NCI-H345 (cell line): ENCODE results near the gene KIAA1191.
"Not testable (repeated sequence)": the region's sequence is repeated elsewhere in the genome, so short reads cannot be mapped to it uniquely, and the experiment has no call there.

ENCODE experiments used
- DNase-seq: peaks from one replicate; lab custom pipeline; 2025; lab: John Stamatoyannopoulos, UW

The KIAA1191 gene

GRCh38 chr5:176361437-176362232, at the start of gene KIAA1191:
Gene KIAA1191 (minus strand): TSS chr5:176361764. CDS start chr5:176359508, 2,256 bp downstream.
- DNase-seq, result peak; percentile 94

- no peak for DNase-seq
These were observed 49.1 kb upstream of the KIAA1191 start for GRCh38 chr5:176410486-176411180.

GRCh38 chr5:176409765-176410164, 48.2 kb upstream of the KIAA1191 start:
- DNase-seq, result no peak

- DNase-seq, result no peak
These were observed 47.0 kb upstream of the KIAA1191 start for GRCh38 chr5:176408590-176408989.

- not testable (repeated sequence) for DNase-seq
These were observed 46.6 kb upstream of the KIAA1191 start for GRCh38 chr5:176408252-176408573.

GRCh38 chr5:176407456-176408251, 46.1 kb upstream of the KIAA1191 start:
- no peak for DNase-seq

- no peak for DNase-seq
These were observed 45.0 kb upstream of the KIAA1191 start for GRCh38 chr5:176406436-176407052.

GRCh38 chr5:176405656-176406435, 44.3 kb upstream of the KIAA1191 start:
- DNase-seq, result no peak

GRCh38 chr5:176401281-176402205, 40.0 kb upstream of the KIAA1191 start:
- DNase-seq, result no peak

- no peak for DNase-seq
These were observed 39.0 kb upstream of the KIAA1191 start for GRCh38 chr5:176400382-176401156.

- no peak for DNase-seq
These were observed 36.3 kb upstream of the KIAA1191 start for GRCh38 chr5:176397736-176398420.

- DNase-seq, result no peak
These were observed 34.8 kb upstream of the KIAA1191 start for GRCh38 chr5:176396330-176396729.

GRCh38 chr5:176394881-176395675, 33.5 kb upstream of the KIAA1191 start:
- DNase-seq, result no peak

GRCh38 chr5:176394096-176394495, 32.5 kb upstream of the KIAA1191 start:
- DNase-seq, result no peak

- no peak for DNase-seq
These were observed 31.0 kb upstream of the KIAA1191 start for GRCh38 chr5:176392526-176392925.

GRCh38 chr5:176391999-176392398, 30.4 kb upstream of the KIAA1191 start:
- DNase-seq, result no peak

GRCh38 chr5:176391479-176391878, 29.9 kb upstream of the KIAA1191 start:
- no peak for DNase-seq
